Esophagus muscularis mucosa (tissue), 4 donors: ENCODE results near the gene ERBIN. TPM values are rescaled to one million over a fixed set of nuclear protein-coding genes. Genes with fewer than 3 reads are reported as not detected.

Experiments used
- DNase-seq: peaks from one replicate; pipeline ENCODE4 v3.0.0-alpha.2; 2017; ENCODE audit errors: extremely low spot score
- H3K27ac ChIP-seq, 4 donors: fragments of 200-600 bp; sonication (generic); replicated peaks in 1 of 4; 1 replicate in 3 of 4; 2 replicates in 1 of 4; pipeline ENCODE4 v1.5.1; 2016 to 2019; ENCODE audit warnings: mild to moderate bottlenecking in 1 of 4
- H3K27me3 ChIP-seq, 4 donors: fragments of 200-600 bp; sonication (generic); one replicate each; pipeline versions ENCODE4 v1.5.1 to v1.6.0; 2016 to 2019
- H3K36me3 ChIP-seq, 4 donors: fragments of 200-600 bp; sonication (generic); one replicate each; pipeline ENCODE4 v1.5.1; 2016 to 2019
- H3K4me1 ChIP-seq, 4 donors: fragments of 200-600 bp; sonication (generic); one replicate each; pipeline ENCODE4 v1.5.1; 2016 to 2019
- H3K4me3 ChIP-seq, 4 donors: fragments of 200-600 bp; sonication (generic); 1 replicate in 2 of 4; 2 replicates in 2 of 4; pipeline ENCODE4 v1.5.1; 2016 to 2019; ENCODE audit warnings: mild to moderate bottlenecking in 4 of 4, moderate library complexity in 1 of 4
- H3K9me3 ChIP-seq, 4 donors: fragments of 200-600 bp; sonication (generic); 1 replicate in 3 of 4; 2 replicates in 1 of 4; pipeline ENCODE4 v1.5.1; 2016 to 2019
- CTCF ChIP-seq, 3 experiments: fragments of 200-600 bp in 2 of 3; fragments of 450-650 bp in 1 of 3; sonication (generic) in 2 of 3; IDR thresholded peaks; one replicate each; pipeline ENCODE4 v1.5.1; 2017 to 2019; ENCODE audit warnings: antibody characterized with exemption in 3 of 3, mild to moderate bottlenecking in 2 of 3, moderate library complexity in 1 of 3
- EP300 ChIP-seq: sonication (generic); formaldehyde crosslinking; IDR thresholded peaks from one replicate; pipeline ENCODE4 v1.6.1; 2017; ENCODE audit warnings: antibody characterized with exemption
- POLR2A ChIP-seq: fragments of 450-650 bp; IDR thresholded peaks from one replicate; pipeline ENCODE4 v1.6.1; 2017; ENCODE audit warnings: antibody characterized with exemption, moderate library complexity, mild to moderate bottlenecking, low read depth
- POLR2AphosphoS5 ChIP-seq, 2 donors: sonication (generic); formaldehyde crosslinking; IDR thresholded peaks; one replicate each; pipeline ENCODE4 v1.6.1; 2017; ENCODE audit warnings: antibody characterized with exemption in 2 of 2
- WGBS: methylation state at CpG from one replicate; pipeline ENCODE4 v1.1.5; 2018; 5-methylcytosine and 5-hydroxymethylcytosine counted together
- intact Hi-C: fragments of 100-400 bp; cut with DNase I; formaldehyde crosslinking; loops from one replicate; pipeline ENCODE4 v1.15.1; 2023
- total RNA-seq, 4 donors: library from RNA; depleted of rRNA; stranded (reverse); fragments of >200 nt; gene quantifications; one replicate each; pipeline versions ENCODE4 v1.1.0 to v1.2.1, GENCODE V29; 2016

The ERBIN gene
- total RNA-seq, 4 donors from 2014 or later, result 46.9 to 67.7 (median 55.2) TPM

DNA sequence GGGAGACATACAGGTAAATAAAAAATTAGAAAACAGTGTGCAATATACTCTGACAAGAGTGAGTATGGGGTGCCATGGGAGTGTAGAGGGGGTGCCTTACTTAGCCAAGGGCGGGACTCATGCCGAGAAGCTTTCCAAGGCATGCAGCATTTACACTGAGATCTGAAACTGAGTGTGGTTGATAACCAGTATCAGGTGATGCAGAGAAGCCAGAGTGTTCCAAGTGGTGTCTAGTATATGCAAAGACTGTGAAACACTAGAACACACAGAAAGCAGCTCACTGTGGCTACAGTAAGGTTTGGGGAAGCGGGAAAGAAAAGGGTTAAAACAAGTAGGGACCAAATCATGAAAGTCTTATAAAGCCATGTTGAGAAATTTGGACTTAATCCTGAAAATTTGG lies 30.5 kb upstream of the ERBIN start:
- H3K9me3 ChIP-seq, result no peaks in the 10 kb centered on the region
- intact Hi-C loops, result no loop called here
- TF ChIP-seq POLR2AphosphoS5 (IDR thresholded peaks at IDR 0.05) (no peak), EP300 (no peak), CTCF (IDR thresholded peaks at IDR 0.05) (no peak), POLR2A (no peak)
- no peaks in the 10 kb centered on the region for H3K4me1 ChIP-seq
- H3K27ac ChIP-seq, result no peak overlapping the region
- no peaks in the 10 kb centered on the region for H3K36me3 ChIP-seq
- H3K27me3 ChIP-seq, result no peaks in the 10 kb centered on the region
- H3K4me3 ChIP-seq, result no peak overlapping the region
- WGBS, result 94% methylated on average over 3 of the region's 3 CpGs
- DNase-seq, result no peak

GRCh38 chr5:65900746-65901145 lies 25.6 kb upstream of the ERBIN start:
- DNase-seq, result no peak
- Histone ChIP-seq H3K4me3 (no peak overlapping the region), H3K27me3 (no peaks in the 10 kb centered on the region), H3K4me1 (no peaks in the 10 kb centered on the region), H3K9me3 (no peaks in the 10 kb centered on the region), H3K36me3 (no peaks in the 10 kb centered on the region), H3K27ac (no peak overlapping the region)
- TF ChIP-seq EP300, result no peak
- TF ChIP-seq POLR2AphosphoS5 (IDR thresholded peaks at IDR 0.05), result no peak
- TF ChIP-seq POLR2A, result no peak
- TF ChIP-seq CTCF (IDR thresholded peaks at IDR 0.05), result no peak
- intact Hi-C loops, result no loop called here
- 90% methylated on average over 2 of the region's 2 CpGs for WGBS

DNA sequence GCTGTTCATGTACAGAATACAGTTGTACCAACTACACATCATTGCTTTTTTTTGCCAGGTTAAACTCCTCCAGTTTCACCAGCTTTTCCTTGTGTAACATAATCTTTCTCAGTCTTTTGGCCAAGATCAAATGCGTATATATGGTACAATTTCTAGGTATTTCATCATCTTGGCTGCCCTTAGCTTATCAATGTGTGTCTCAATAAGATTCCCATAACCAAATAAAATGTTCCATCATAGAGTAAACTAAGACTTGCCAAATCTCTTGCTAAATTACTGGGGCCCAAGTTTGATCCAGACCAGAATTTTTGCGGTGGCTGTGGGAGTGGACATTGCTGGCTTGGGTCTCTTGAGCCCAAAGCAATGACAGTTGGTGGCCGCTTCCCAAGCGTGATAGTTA lies 24.3 kb upstream of the ERBIN start:
- Histone ChIP-seq H3K4me3 (no peak overlapping the region), H3K9me3 (no peaks in the 10 kb centered on the region), H3K27me3 (no peaks in the 10 kb centered on the region), H3K4me1 (no peaks in the 10 kb centered on the region), H3K36me3 (no peaks in the 10 kb centered on the region), H3K27ac (no peak overlapping the region)
- intact Hi-C loops, result no loop called here
- no peak for TF ChIP-seq POLR2AphosphoS5 (IDR thresholded peaks at IDR 0.05)
- 95% methylated on average over 4 of the region's 4 CpGs for WGBS
- DNase-seq, result no peak

DNA sequence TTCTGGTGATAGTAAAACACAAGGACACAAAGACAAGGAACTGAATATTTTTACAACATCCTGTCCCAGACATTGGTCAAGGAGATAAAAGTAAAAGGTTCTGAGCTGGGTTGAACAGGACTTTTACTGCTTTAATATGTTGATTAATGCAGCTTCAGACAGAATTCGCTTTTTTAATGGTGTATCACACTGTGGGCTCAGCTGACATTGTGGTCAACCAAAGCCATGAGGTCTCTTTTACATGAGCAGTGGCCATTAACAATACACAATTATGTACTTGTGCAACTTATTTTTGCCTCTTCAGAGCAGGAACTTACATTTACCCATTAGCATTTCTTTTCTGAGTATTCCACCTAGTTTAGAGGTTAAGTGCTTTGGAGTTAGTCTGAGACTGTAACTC lies 22.8 kb upstream of the ERBIN start:
- Histone ChIP-seq H3K36me3 (no peaks in the 10 kb centered on the region), H3K27me3 (no peaks in the 10 kb centered on the region), H3K27ac (no peak overlapping the region), H3K4me1 (no peaks in the 10 kb centered on the region), H3K9me3 (no peaks in the 10 kb centered on the region), H3K4me3 (no peak overlapping the region)
- TF ChIP-seq POLR2A (no peak), POLR2AphosphoS5 (IDR thresholded peaks at IDR 0.05) (no peak), CTCF (IDR thresholded peaks at IDR 0.05) (no peak), EP300 (no peak)
- DNase-seq, result no peak
- WGBS, result 88% methylated on average over 1 of the region's 1 CpG
- intact Hi-C loops, result no loop called here

DNA sequence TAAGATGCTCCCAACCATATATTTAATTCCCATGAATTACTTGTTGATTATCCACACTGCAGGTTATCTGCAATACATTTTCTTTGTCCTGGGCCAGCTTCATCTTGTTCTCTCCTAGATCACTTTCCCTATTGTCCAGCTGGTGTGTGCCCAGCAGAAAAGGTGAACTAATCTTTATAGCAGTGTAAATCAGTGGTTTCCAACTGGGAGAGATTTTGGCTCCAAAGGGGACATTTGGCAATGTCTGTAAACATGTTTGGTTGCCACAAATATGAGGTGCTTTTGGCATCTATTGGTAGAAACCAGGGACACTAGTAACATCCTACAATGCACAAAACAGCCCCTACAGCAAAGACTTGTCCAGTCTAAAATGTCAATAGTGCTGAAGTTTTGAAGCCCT lies 20.1 kb upstream of the ERBIN start:
- intact Hi-C loops, result no loop called here
- Histone ChIP-seq H3K4me1 (no peaks in the 10 kb centered on the region), H3K27ac (no peak overlapping the region), H3K4me3 (no peak overlapping the region), H3K36me3 (no peaks in the 10 kb centered on the region), H3K27me3 (no peaks in the 10 kb centered on the region), H3K9me3 (no peaks in the 10 kb centered on the region)
- no peak for DNase-seq
- TF ChIP-seq POLR2A, result no peak
- TF ChIP-seq EP300, result no peak
- TF ChIP-seq POLR2AphosphoS5 (IDR thresholded peaks at IDR 0.05), result no peak
- no peak for TF ChIP-seq CTCF (IDR thresholded peaks at IDR 0.05)
